ENCODE results near the gene GPRASP2.

Gene GPRASP2

DNA sequence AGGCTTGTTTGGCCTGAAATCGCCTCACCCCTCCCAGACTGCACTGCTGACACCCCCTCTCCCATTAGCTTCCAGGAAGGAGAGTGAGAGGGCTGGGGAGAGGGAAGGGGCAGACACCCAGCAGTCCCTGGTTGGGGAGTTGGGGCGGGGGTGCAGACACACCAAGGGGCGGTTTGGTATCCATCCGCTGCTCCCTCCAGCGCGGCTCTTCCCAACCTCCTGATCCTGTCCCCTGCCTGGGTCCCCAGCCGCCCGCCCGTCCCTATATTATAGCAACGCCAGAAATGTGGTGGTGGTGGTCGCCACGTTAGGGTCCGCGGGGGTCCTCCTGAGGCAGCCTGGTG lies 33.2 kb downstream of the GPRASP2 start:
- no peak for DNase-seq (ENCODE audit: low read depth)

DNA sequence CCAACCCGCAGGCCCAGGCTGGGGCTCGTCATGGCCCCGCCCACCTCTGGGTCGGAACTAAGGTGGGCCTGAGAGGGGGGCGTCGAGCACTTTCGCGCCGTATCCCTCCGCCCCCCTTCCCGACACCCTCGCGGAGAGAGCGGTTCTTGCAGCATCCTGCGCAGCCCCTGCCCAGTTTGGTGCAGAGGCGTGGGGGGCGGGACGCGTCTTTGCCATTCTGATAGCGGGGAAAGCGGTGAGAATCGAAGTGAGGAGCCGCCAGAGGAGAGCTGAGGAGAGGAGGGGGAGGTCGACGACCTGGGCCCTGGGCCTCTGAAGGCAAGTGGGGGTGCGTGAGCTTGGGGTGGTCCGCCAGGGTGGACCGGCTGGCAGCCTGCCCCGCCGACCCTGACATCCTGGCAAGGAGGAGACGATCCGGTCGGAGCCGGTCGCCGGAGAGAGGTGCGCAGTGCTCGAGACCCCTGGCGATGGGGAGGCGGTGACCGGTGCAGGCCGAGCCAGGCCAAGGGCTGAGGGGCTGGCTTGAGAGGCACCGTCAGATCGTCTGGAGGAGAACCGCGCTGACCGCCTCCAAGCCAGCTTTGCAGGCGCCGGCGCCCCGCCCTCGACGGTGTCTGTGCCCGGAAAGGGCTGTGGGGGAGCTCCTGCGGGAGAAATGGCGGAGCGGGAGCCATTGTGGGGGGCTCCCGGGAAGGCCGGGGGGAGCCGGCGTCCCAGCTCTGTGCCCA lies 33.8 kb downstream of the GPRASP2 start:
- no peak for DNase-seq (ENCODE audit: low read depth)

DNA sequence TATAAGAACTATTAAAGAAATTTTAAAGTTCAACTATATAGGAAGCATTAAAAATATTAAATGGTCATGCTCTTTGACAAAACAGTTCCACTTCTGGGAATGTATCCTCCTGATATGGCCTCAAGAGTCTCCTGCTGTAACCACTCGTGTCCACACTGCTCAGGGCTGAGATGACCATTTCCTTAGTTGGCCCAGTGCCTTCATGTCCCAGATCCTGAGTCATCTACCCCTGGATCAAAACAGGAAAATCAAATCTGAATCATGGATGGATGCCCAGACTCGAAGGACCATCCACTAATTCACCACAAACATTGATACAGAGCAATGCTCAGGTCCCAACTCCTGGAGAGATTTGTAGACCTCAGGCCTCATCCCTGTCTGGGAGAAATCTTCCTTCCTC lies 53.0 kb downstream of the GPRASP2 start:
- no peak for DNase-seq (ENCODE audit: low read depth)

DNA sequence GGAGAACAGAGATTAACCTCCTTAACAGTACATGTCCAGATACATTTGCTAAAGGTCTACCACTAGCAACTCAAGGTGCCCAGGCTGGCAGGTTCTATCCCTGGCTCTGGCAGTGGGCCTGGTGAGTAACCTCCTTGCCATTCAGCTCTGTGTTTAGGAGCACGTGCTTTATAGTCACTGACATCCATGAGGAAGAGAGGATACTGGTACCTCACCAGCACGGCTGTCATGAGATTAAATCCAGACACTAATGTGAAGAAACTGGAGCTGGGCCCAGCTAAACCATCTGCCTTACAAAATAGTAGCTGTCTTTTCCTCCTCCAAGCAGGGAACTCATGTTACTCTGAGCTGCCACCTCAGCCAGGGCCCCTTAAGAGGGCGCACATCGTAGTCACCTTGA lies 53.6 kb downstream of the GPRASP2 start:
- DNase-seq (ENCODE audit: low read depth): no peak

DNA sequence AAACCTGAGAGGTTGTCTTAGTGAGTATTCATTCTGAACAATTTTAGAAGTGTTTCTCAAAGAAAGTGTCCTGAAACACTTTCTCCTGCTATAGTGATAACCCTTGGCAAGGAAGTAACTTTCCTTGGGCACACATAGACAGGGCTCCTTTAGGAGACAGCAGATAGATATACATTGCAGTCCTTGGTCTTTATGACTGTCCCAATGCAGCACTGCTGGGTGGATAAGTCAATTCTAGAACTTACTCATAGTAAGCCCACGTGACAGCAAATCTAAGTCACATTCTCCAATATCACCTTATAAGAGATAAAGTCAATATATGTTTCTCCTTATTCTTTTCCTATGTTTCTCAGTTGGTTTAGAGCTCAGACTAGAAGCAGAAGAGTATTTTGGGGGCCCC lies 55.0 kb downstream of the GPRASP2 start:
- DNase-seq (ENCODE audit: low read depth): no peak
